ENCODE measurements around the gene OR10H4.

GRCh38 chr19:15974856-15975255 is 26.0 kb downstream of the OR10H4 start:
- no peak for TF ChIP-seq CTCF (IDR thresholded peaks at IDR 0.05)
- no peak for TF ChIP-seq EZH2phosphoT487 (IDR thresholded peaks at IDR 0.05)
- no peak for TF ChIP-seq EZH2 (IDR thresholded peaks at IDR 0.05)

Measured in neural progenitor cell (in vitro differentiated cells).